Hepatocyte (in vitro differentiated cells): ENCODE data around the gene MRPL52.

ENCODE experiments used
- CTCF ChIP-seq: fragments of 200-600 bp; sonication (generic); IDR thresholded peaks from 2 replicates; pipeline ENCODE4 v1.5.1; 2016; ENCODE audit warnings: antibody characterized with exemption, mild to moderate bottlenecking; ENCODE audit not compliant: poor library complexity
- EZH2 ChIP-seq: fragments of 200-600 bp; sonication (generic); IDR thresholded peaks from 2 replicates; pipeline ENCODE4 v1.6.1; 2016; ENCODE audit warnings: antibody characterized with exemption, mild to moderate bottlenecking, borderline replicate concordance

- TF ChIP-seq EZH2 (no peak), CTCF (no peak)
Observed at GRCh38 chr14:22866874-22867273, 37.2 kb downstream of the MRPL52 start.
